GM21723 (cell line): ENCODE measurements around the gene TARS2.
A peak's percentile ranks its signal among the peaks of the same experiment; 100 is the strongest.

Experiments used
- ATAC-seq: cut with Tn5 transposase; IDR thresholded peaks from one replicate; pipeline ENCODE4 v1.9.1; 2021; ENCODE audit warnings: mild to moderate bottlenecking, moderate library complexity; ENCODE audit not compliant: unreplicated experiment

The TARS2 gene

DNA sequence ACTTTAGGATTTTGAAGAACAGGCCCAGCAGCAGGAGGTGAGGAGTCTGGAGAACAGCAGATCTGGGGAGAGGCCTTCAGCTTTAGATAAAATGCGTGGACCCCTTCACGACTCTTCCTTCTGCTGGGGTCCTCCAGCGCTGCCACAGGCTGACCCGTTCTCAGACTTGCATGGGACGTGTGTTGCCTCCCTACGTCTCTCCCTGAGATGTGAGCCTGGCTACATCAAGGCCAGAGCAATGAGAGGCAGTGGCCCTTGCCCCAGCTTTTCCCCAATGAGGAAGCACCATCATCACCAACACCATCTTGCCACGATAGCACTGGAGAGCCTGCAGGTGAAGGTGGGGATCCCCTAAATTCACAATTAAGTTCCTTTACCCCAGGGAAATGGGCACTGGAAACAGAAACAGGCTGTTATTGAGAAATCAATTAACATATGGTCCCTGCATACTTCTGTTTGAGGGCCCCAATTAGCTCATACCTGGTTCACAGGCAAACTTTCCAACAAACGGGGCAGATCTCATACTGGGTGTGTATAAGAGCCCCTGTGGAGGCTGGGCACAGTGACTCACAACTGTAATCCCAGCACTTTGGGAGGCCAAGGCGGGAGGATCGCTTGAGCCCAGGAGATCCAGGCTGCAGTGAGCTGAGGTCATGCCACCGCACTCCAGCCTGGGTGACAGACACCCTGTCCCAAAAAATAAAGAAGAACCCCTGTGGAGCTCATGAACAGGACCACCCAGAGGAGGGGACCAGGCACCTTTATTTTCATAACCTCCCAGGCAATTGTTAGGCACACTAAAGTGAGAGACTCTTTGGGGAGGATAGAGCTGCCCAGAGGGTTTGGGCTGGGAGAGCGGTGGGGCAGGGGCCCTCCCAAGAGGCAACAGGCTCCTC, 49.9 kb downstream of the TARS2 start:
- ATAC-seq = no peak

DNA sequence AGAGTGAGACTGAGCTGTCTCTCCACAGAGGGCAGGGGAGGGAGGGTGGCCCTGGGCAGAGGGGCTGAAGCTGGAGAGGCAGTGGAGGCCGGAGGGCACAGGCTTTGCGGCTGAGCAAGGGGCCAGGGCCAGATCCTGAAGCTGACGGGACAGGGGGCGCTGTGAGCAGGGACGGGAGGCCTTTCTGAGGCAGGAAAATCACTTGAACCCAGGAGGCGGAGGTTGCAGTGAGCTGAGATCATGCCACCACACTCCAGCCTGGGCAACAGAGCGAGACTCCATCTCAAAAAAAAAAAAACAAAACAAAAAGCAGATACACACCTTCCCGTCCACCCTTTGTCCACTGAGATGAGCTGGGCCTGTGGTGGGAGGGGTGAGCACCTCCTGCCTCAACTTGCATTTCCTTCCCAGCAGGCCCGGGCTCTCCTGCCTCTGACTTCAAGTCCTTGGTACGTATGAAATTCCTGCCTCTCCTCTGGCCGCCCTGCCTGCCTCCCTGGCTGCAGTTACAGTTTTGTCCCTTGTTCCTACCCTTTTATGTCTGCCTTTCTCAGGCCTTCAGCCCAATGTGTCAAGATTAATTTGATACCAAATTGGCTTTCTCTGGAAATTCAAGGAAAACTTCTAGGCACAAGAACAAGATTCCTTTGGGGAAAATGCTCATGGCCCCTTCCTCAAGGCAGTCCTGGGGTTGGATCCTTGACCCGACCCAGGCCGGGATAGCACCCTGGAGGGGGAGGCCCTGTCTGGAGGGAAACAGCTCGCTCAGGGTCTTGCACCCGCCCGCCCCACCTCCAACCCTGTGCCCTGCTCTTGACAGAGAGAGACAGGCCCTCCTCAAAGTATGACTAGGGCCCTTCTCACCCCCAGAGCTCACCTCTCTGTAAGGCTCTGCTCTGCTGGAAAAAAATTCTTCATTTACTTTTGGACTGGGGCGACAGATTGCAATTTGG, 50.8 kb downstream of the TARS2 start:
- ATAC-seq = no peak

- no peak for ATAC-seq
These were observed 56.4 kb downstream of the TARS2 start for GRCh38 chr1:150543500-150544143.

GRCh38 chr1:150544204-150544603, 57.0 kb downstream of the TARS2 start:
- ATAC-seq = no peak

DNA sequence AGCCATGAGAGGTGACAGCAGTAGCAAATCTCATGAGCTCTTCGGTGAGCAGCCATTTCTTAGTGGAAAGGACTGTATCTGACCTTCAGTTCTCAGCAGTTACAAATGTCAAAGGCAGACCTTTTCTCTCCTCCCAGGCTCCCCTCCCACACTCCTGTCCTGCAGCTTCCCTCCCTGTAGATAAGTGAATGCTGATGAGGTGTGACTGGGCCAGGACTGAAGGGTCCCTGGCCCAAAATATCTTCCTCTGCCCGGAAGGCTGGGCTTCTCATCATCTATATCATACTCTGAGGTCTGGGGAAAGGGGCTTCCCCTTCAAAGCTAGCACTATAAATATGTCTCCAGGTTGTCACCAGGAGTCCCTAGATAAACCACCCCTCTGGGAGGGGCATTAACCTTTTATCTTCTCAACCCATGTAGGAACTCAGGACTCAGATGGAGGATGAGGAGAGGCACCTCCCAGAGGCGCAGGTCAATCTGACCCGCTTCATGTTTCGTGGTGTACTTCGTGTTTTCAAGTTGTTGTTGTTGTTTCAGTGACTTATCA, 58.3 kb downstream of the TARS2 start:
- ATAC-seq = no peak

- ATAC-seq = no peak
These were observed 59.2 kb downstream of the TARS2 start for GRCh38 chr1:150546294-150546937.

GRCh38 chr1:150548324-150548631, 61.1 kb downstream of the TARS2 start:
- ATAC-seq = no peak

- peak; percentile 61 for ATAC-seq
These were observed 61.6 kb downstream of the TARS2 start, which contains the start of gene ADAMTSL4 for GRCh38 chr1:150548632-150549495. ADAMTSL4 (plus strand) TSS chr1:150549408; CDS start chr1:150552289, 2,881 bp downstream.

- no peak for ATAC-seq
These were observed 62.4 kb downstream of the TARS2 start for GRCh38 chr1:150549496-150550221.

DNA sequence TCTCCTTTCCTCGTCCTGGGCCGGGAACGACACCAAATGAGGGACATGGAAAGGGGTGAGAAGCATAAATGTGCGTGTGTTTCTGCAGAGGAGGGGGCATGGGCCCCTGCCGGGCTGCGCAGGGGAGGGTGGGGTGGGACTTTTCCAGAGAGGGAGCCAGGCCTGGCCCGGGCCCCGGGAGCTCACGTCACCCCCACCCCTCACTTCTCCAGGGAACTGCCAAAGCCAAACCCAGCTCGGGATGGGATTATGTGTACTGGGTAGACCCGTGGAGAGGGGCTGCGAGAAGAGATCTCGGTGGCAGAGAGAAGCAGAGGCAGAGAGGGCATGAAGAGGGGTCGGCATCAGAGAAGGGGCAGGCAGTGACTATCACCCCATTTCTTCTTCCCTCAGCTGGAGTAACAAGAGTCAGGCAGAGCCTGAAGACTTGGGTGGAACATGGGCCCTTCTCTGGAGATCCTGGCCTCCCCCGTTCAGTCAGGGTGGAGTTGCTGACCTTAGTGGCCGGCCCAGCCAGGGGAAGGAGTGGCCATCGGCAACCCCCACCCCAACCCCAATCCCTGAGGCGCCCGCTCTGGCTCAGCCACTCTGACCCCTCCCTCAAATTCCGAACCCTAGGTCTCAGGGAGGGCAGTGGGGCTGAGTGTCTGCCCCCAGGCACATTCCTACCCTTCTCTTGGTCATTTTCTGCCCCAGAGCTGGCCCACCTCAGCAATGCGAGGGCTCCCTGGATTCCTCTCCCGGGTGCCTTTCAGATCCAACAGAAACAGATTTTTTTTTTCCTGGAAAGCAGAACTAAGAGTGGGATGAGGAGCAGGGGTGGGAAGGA, 63.2 kb downstream of the TARS2 start:
- no peak for ATAC-seq

DNA sequence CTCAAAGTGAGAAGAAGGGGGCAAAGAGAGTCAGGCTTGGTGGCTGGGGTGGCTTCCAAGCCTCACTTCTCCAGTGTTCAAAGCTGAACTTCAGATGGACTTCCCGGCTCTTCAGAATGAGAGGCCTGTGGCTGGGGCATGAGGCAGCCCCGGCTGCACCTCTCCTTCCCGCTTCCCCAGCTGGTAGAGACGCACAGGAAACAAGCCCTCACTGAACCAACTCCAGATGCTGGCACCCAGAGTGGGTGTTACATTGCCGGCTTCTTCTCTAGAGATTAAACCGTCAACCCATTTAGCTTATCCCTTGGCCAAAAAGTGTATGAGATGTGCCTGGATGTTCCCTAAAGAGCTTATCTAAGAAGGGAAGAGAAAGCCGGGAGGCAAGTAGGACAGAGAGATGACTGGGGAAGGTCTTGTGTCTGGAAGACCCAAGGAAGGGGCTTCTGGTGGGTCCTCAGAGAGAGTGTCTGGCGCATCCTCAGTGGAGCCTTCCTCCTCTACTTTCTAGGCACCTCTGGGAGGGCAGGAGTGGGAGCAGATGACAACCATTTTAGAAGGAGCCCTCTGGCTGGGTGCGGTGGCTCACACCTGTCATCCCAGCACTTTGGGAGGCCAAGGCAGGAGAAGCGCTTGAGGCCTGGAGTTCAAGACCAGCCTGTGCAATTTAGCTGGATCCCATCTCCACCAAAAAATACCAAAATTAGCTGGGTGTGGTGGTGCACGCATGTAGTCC, 64.0 kb downstream of the TARS2 start:
- ATAC-seq = no peak

DNA sequence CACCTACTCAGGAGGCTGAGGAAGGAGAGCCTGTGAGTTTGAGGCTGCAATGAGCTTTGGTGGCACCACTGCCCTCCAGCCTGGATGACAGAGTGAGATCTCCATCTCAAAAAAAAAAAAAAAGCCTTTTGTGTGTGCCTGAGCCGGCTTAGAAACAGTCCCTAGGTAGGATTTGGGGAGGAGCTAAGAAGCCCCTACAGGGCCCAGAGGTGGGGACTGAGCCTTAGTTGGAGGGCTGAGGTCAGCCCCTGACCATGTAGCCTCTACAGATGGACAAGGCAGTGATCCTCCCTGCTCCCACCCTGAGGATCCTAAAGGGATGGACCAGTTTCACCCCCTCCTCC, 64.5 kb downstream of the TARS2 start:
- ATAC-seq = no peak

DNA sequence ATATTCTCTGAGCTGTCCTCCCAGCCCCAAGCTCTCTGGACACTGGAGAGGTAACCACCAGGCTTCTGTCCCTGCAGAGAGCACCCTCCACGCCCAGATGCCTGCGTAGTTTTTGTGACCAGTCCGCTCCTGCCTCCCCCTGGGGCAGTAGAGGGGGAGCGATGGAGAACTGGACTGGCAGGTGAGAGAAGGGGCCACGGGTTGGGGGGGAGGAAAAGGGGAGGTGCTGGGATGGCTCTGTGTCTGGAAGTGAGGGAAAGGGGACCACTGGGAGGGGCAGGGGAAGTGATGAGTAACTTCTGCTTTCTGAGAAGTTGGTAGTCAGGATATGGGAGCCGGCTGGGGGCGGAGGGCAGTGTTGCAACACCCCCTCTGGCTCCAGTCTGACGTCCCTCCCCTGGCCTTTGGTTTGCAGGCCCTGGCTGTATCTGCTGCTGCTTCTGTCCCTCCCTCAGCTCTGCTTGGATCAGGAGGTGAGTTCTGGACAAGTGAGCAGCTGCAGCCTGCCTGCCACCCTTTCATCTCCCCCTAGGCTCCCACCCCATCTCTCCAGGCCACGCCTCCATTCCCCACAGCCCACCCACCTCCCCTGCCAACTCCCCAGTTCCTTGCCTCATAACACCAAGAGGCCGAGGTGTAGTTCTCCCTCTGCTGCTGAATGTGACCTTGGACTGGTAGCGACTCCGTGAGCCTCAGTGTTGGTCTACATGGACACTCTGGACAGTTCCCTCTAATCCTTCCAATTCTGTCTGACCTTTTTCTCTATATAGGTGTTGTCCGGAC, 65.1 kb downstream of the TARS2 start:
- no peak for ATAC-seq

DNA sequence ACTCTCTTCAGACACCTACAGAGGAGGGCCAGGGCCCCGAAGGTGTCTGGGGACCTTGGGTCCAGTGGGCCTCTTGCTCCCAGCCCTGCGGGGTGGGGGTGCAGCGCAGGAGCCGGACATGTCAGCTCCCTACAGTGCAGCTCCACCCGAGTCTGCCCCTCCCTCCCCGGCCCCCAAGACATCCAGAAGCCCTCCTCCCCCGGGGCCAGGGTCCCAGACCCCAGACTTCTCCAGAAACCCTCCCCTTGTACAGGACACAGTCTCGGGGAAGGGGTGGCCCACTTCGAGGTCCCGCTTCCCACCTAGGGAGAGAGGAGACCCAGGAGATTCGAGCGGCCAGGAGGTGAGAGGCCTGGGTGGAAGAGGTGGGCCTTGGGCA, 65.7 kb downstream of the TARS2 start:
- ATAC-seq = no peak

DNA sequence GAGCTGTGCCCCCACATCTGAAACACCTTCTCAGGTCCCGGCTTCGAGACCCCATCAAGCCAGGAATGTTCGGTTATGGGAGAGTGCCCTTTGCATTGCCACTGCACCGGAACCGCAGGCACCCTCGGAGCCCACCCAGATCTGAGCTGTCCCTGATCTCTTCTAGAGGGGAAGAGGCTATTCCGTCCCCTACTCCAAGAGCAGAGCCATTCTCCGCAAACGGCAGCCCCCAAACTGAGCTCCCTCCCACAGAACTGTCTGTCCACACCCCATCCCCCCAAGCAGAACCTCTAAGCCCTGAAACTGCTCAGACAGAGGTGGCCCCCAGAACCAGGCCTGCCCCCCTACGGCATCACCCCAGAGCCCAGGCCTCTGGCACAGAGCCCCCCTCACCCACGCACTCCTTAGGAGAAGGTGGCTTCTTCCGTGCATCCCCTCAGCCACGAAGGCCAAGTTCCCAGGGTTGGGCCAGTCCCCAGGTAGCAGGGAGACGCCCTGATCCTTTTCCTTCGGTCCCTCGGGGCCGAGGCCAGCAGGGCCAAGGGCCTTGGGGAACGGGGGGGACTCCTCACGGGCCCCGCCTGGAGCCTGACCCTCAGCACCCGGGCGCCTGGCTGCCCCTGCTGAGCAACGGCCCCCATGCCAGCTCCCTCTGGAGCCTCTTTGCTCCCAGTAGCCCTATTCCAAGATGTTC, 66.3 kb downstream of the TARS2 start:
- no peak for ATAC-seq

- ATAC-seq = no peak
These were observed 66.8 kb downstream of the TARS2 start for GRCh38 chr1:150554086-150554452.
